ENCODE results near the gene TSGA10. TPM values are rescaled to one million over a fixed set of nuclear protein-coding genes. Genes with fewer than 3 reads are reported as not detected.

The TSGA10 gene
- total and polyA plus RNA-seq, 2 experiments from 2014 or later = 6.4 to 24.2 TPM

- peaks cover 80% of the 10 kb centered on the region for H3K79me2 ChIP-seq (replicated peaks; ENCODE audit: insufficient read depth)
- no peaks in the 10 kb centered on the region for H3K27me3 ChIP-seq (ENCODE audit: insufficient read depth)
- H2AFZ ChIP-seq = no peak overlapping the region
- H3K27ac Mint-ChIP-seq = peak overlapping the region; percentile 99
- peak overlapping the region; percentile 100 for H3K4me3 Mint-ChIP-seq
- H3K36me3 ChIP-seq (ENCODE audit: insufficient read depth) = peaks cover 7% of the 10 kb centered on the region; the same call in 1 of the 2 replicates
- TF ChIP-seq NANOG (IDR thresholded peaks at IDR 0.05; ENCODE audit: borderline replicate concordance) = no peak
- TF ChIP-seq POLR2AphosphoS5 (IDR thresholded peaks at IDR 0.05; ENCODE audit: low read depth) = no peak
- TF ChIP-seq, protein P1, sequence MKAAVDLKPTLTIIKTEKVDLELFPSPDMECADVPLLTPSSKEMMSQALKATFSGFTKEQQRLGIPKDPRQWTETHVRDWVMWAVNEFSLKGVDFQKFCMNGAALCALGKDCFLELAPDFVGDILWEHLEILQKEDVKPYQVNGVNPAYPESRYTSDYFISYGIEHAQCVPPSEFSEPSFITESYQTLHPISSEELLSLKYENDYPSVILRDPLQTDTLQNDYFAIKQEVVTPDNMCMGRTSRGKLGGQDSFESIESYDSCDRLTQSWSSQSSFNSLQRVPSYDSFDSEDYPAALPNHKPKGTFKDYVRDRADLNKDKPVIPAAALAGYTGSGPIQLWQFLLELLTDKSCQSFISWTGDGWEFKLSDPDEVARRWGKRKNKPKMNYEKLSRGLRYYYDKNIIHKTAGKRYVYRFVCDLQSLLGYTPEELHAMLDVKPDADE (IDR thresholded peaks at IDR 0.05) = no peak
- H3K36me3 Mint-ChIP-seq (ENCODE audit: low read depth) = peaks cover 15% of the 10 kb centered on the region
- H3K9me2 ChIP-seq (ENCODE audit: insufficient read depth) = no peaks in the 10 kb centered on the region; the same call in 1 of the 2 replicates
- H3K4me1 Mint-ChIP-seq = peaks cover 13% of the 10 kb centered on the region
- peak overlapping the region; percentile 69 for H3K4me3 ChIP-seq
- ATAC-seq (peak; percentile 16; the same call in 1 of the 3 replicates), DNase-seq (ENCODE audit: low spot score) (peak; percentile 41)
- peak overlapping the region; percentile 78 for H3K27ac ChIP-seq (ENCODE audit: low read depth)
- 0 out of 2 replicates have a peak, but pooled peaks cover 5% of the 10 kb centered on the region for H4K20me1 ChIP-seq (replicated peaks; ENCODE audit: insufficient read depth)
- H3K4me2 ChIP-seq = peak overlapping the region; percentile 82
- peaks cover 6% of the 10 kb centered on the region for H3K4me1 ChIP-seq (ENCODE audit: insufficient read depth)
- H3F3A ChIP-seq (replicated peaks; ENCODE audit: low read depth) = no peaks in the 10 kb centered on the region
- peaks cover 7% of the 10 kb centered on the region for H3K27me3 Mint-ChIP-seq (ENCODE audit: insufficient read depth, low read depth, poor library complexity)
- no peaks in the 10 kb centered on the region; the same call in 2 of the 3 replicates for H3K9me3 Mint-ChIP-seq
Measured at GRCh38 chr2:99181624-99182000, 26.9 kb upstream of the TSGA10 start.

DNA sequence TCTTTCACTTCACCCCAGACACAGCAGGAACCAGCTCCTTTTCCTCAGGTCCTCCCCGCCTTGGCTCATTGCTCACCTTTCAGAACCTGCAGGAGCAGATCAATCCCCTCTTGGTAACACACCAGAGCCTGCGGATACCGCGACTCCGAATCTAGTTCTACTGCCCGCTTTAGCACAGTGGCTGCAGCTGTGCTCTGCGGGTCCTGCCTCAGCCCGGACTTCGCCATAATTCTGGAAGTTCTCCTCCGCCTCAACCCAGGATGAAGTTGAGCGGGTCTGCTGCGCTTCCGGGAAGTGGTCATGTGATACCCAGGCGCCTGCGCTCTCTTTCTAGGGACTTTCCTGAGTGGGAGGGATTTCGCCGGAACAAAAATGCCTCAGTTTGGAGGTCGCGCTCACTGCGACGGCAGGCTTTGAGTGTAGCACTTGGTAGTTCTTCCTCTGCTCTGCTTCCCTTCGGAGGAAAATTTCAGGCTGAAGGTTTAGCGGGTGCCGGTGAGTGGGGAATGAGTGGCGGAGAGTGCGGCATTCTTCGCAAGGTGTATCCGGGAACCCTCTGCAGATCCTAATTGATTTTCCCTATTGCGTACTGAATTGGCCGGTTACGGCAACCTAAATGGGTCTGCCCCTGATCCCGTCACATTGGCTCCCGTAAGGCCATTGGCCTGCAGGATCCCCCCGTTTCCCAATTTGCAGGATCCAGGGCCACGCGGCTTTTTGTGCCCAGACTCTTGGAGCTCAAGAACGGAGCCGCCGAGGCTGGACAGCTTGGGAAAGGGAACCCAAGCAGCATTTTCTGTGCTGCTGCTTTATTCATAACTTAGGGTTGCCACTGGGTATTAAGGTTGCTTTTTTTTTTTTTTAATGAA, 26.2 kb upstream of the TSGA10 start, which contains the start of the genes MITD1 and MRPL30:
Gene MITD1 (minus strand): TSS at position 304 of the 869 bp plus-strand sequence. CDS start 77 bp downstream, at position 227.
Gene MRPL30 (plus strand): TSS at position 430 of the 869 bp plus-strand sequence. CDS start 5,020 bp downstream, outside the sequence.
- peaks cover 6% of the 10 kb centered on the region for H3K4me1 ChIP-seq (ENCODE audit: insufficient read depth)
- peaks cover 13% of the 10 kb centered on the region for H3K4me1 Mint-ChIP-seq
- peak within 1 kb of the TSS; percentile 100 for H3K4me3 Mint-ChIP-seq
- peak; percentile 97 for DNase-seq (ENCODE audit: low spot score)
- peak within 1 kb of the TSS; percentile 69 for H3K4me3 ChIP-seq
- ATAC-seq = peak; percentile 88
- peak within 1 kb of the TSS; percentile 84 for H2AFZ ChIP-seq
- H3K36me3 Mint-ChIP-seq (ENCODE audit: low read depth) = peaks cover 13% of the 10 kb centered on the region
- no peaks in the 10 kb centered on the region; the same call in 2 of the 3 replicates for H3K9me3 Mint-ChIP-seq
- no peaks in the 10 kb centered on the region for H3F3A ChIP-seq (replicated peaks; ENCODE audit: low read depth)
- peak within 1 kb of the TSS; percentile 78 for H3K27ac ChIP-seq (ENCODE audit: low read depth)
- H3K36me3 ChIP-seq (ENCODE audit: insufficient read depth) = peaks cover 7% of the 10 kb centered on the region; the same call in 1 of the 2 replicates
- H3K4me2 ChIP-seq = peak within 1 kb of the TSS; percentile 82
- H3K9me2 ChIP-seq (ENCODE audit: insufficient read depth) = no peaks in the 10 kb centered on the region; the same call in 1 of the 2 replicates
- peak within 1 kb of the TSS; percentile 99 for H3K27ac Mint-ChIP-seq
- 0 out of 2 replicates have a peak, but pooled peaks cover 5% of the 10 kb centered on the region for H4K20me1 ChIP-seq (replicated peaks; ENCODE audit: insufficient read depth)
- H3K27me3 ChIP-seq (ENCODE audit: insufficient read depth) = no peaks in the 10 kb centered on the region
- peaks cover 73% of the 10 kb centered on the region for H3K79me2 ChIP-seq (replicated peaks; ENCODE audit: insufficient read depth)
- peaks cover 7% of the 10 kb centered on the region for H3K27me3 Mint-ChIP-seq (ENCODE audit: insufficient read depth, low read depth, poor library complexity)
- TF ChIP-seq ZNF114 (CRISPR knock-in tag; IDR thresholded peaks at IDR 0.05) = no peak
- no peak for TF ChIP-seq JUNB (IDR thresholded peaks at IDR 0.05; ENCODE audit: unreplicated experiment)
- no peak for TF ChIP-seq EZH2phosphoT487 (IDR thresholded peaks at IDR 0.05; ENCODE audit: unreplicated experiment)
- TF ChIP-seq, protein P2, sequence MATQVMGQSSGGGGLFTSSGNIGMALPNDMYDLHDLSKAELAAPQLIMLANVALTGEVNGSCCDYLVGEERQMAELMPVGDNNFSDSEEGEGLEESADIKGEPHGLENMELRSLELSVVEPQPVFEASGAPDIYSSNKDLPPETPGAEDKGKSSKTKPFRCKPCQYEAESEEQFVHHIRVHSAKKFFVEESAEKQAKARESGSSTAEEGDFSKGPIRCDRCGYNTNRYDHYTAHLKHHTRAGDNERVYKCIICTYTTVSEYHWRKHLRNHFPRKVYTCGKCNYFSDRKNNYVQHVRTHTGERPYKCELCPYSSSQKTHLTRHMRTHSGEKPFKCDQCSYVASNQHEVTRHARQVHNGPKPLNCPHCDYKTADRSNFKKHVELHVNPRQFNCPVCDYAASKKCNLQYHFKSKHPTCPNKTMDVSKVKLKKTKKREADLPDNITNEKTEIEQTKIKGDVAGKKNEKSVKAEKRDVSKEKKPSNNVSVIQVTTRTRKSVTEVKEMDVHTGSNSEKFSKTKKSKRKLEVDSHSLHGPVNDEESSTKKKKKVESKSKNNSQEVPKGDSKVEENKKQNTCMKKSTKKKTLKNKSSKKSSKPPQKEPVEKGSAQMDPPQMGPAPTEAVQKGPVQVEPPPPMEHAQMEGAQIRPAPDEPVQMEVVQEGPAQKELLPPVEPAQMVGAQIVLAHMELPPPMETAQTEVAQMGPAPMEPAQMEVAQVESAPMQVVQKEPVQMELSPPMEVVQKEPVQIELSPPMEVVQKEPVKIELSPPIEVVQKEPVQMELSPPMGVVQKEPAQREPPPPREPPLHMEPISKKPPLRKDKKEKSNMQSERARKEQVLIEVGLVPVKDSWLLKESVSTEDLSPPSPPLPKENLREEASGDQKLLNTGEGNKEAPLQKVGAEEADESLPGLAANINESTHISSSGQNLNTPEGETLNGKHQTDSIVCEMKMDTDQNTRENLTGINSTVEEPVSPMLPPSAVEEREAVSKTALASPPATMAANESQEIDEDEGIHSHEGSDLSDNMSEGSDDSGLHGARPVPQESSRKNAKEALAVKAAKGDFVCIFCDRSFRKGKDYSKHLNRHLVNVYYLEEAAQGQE (IDR thresholded peaks at IDR 0.05; ENCODE audit: unreplicated experiment) = no peak
- no peak for TF ChIP-seq STAT1 (IDR thresholded peaks at IDR 0.05; ENCODE audit: unreplicated experiment)
- TF ChIP-seq EZH2 (IDR thresholded peaks at IDR 0.05; ENCODE audit: low read depth, unreplicated experiment) = no peak
- TF ChIP-seq NANOG (IDR thresholded peaks at IDR 0.05; ENCODE audit: borderline replicate concordance) = no peak
- TF ChIP-seq, protein P1 (IDR thresholded peaks at IDR 0.05) = peak; percentile 85
- TF ChIP-seq ZNF331 (CRISPR knock-in tag; IDR thresholded peaks at IDR 0.05; ENCODE audit: low read depth) = no peak
- TF ChIP-seq CTCF (conservative IDR thresholded peaks at IDR 0.05; ENCODE audit: low read depth in 2 of 2) = no peak

Data from GM23338 (cell line).